Neural progenitor cell (in vitro differentiated cells): ENCODE data around the gene FARS2.

Source experiments
- CTCF ChIP-seq: fragments of 200-600 bp; sonication (generic); IDR thresholded peaks from 2 replicates; pipeline ENCODE4 v1.5.1; 2017; ENCODE audit warnings: antibody characterized with exemption, mild to moderate bottlenecking
- EZH2phosphoT487 ChIP-seq: fragments of 200-600 bp; sonication (generic); IDR thresholded peaks from 2 replicates; pipeline ENCODE4 v1.6.1; 2017; ENCODE audit warnings: antibody characterized with exemption

DNA sequence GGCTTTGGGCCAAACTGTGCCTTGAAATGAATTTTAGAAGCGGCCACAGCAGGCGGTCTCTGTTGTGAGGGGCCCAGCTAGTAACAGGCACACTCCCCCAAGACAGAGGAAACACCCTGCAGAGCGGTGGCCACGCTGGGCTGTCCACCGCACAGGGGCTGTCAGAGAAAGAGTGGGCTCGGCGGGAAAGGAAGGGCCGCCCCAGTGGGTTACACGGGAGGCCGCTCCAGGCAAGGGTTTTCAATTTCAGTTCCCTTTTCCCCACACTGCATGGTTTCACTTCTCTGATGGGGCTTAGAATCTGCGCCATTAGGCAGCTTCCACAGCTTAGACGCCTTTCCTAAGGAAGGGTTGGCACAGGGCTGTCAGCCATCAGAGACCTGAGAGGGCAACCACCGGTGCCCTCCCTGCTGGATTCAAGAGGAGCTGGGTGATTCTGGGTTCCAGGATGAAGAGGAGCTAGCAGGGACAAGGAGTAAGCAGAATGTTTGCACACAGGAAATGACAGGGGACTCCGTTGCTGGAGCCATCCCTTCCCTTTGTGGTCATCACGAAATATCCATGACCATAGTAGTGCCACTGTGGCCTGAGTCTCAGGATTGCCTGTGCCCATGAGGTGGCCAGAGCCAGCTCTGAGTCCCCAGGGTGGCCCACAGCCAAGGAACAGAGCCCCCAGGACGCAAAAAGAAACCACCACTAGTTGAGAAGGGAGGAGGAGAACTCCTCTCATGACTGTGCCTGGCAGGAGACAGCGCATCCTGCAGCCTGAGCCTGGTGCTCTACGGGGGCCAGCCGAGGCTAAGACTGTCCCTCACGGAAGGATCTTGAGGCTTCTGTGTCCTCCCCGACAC, 462.8 kb downstream of the FARS2 start:
- no peak for TF ChIP-seq CTCF
- no peak for TF ChIP-seq EZH2phosphoT487
